T-helper 2 cell (primary cell): ENCODE data around the gene MMP23B.
"Not testable (repeated sequence)": the region's sequence is repeated elsewhere in the genome, so short reads cannot be mapped to it uniquely, and the experiment has no call there.

ENCODE experiments used
- DNase-seq, 5 experiments: peaks; one replicate each; pipeline versions ENCODE4 v3.0.0 to v3.0.0-alpha.2; 2012 to 2022

Gene MMP23B

DNA sequence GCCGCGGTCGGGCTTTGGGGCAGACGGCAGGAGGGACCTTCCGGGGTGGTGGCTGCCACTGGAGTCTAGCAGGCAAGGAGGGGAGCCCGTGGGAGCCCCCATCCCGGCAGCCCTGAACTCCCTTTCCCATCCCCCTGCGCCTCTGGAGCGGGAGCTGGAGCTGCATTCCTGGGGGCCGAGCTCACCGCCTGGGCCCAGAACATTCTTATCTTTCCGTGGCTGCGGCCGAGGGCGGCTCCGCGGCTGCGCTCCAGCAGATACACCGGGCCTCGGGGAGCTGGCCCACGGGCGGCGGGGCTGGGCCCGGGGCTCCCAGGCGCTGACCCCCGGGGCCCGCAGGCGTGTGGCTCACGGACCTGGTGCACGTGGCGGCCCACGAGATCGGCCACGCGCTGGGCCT is 1.4 kb downstream of the MMP23B start:
- not testable (repeated sequence) for DNase-seq

DNA sequence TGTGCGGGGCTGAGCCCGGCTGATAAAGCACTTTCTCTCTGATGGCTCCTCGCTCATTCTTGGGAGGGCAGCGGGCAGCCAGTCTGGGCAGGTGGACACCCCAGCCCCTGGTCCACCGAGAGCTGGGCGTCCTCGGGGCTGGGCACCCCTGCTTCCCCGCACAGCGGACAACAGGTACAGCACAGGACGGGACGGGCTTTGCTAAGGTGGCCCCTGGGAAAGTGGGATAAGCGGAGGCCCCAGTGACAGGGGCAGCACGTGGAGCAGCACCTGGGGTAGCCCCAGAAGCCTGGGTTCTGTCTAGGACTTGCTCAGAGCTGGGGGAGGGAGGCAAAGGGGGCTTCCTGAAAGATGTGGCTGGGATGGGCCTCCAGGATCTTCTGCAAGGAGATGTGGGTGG is 2.6 kb downstream of the MMP23B start:
- DNase-seq, result not testable (repeated sequence)

DNA sequence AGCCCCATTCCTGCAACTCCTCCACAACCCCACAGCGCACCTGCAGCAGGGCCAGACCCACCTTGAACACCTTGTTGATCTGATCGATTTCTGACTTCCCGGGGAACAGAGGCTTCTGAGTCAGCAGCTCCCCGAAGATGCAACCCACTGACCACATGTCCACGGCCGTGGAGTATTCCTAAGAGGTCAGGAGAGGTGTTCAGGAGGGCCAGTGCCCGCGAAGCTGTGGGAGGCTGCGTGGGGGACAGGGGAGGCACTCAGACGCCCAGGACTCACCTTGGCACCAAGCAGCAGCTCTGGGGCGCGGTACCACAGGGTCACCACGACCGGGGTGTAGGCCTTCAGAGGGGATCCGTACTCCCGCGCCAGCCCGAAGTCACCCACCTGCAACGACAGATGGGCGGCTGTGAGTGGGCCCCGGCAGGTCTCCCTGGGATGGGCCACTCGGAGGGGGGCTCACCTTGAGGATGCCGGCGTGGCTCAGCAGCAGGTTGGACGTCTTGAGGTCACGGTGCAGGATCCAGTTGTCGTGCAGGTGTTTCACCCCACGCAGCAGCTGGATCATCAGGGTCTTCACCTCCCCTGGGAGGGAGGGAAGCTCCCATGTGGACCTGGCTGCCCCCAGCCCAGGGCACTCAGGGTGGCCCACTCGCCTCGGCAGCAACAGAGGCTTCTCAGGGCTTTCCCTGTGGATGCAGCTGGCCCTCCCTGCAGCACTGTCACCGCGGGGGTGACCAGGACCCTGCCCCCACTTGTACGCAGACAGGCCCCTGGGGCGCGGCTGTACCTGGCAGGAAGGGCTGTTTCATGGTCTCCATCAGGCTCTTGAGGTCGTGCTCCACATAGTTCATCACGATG is 4.9 kb downstream of the MMP23B start:
- not testable (repeated sequence) for DNase-seq

DNA sequence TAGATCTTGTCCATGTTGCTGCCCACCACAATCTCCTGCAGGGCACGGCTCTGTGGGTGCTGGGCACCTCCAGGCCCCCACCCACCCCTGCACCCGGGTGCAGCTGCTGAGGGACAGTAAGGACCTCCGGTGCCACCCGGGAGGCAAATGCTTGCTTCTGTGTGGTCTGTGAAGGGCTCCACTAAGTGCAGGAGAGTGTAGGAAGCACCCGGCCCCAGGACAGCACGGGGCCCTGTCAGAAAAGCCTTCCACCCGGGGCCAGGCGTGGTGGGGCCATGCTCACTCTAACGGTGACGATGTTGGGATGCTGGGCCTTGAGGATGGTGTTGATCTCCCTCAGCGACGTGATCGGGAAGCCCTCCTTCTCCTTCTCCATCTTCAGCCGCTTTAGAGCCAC is 5.5 kb downstream of the MMP23B start:
- not testable (repeated sequence) for DNase-seq

DNA sequence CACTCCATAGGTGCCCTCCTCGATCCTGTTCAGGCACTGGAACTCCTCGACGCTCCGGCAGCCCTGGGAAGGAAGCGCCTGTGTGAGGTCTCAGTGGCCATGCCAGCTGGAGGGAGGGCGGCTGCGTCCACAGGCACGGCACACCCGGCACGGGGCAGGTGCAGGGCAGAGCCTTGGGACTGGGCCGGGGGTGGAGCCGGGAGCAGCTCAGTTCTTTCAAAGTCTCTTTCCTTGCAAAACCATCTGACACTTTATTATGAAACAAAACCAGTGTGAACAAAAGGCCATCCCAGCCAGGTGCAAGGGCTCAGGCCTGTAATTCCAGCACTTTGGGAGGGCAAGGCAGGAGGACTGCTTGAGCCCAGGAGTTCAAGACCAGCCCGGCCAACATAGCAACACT is 6.6 kb downstream of the MMP23B start:
- not testable (repeated sequence) for DNase-seq

DNA sequence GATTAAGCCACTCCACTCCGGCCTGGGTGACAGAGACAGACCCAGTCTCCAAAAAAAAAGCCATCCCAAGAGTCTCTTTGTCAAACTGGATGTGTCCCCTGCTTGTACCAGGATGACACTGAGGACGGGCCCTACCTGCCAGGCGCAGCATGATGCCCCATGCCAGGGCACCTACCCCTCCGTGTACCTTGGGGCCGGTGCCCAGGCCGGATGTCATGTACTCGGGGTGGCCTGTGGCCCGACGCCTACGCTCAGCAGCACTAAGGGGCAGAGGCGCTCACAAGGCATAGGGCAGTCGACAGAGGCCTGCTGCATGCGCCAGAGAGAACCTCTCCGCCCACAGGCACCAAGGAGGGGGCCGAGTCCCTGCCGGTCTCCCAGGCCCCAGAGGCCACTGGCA is 7.4 kb downstream of the MMP23B start:
- not testable (repeated sequence) for DNase-seq

DNA sequence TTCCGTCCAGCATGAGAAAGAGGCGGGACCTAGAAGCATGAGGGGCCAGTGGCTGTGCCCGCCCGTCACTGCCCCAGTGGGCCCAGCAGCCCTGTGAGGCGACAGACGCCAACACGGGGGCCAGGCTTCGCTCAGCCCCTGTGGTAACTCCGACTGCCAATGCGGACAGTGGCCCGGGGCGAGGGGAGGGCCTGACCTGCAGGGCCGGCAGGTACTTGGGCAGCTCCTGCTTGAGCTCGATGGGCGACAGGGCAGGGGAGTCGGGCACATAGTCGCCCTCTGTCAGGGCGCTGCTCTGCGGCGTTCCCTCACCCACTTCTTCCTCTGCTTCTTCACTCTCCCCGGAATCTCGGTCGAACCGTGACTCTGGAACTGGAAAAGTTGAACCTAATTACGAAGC is 8.1 kb downstream of the MMP23B start:
- not testable (repeated sequence) for DNase-seq

DNA sequence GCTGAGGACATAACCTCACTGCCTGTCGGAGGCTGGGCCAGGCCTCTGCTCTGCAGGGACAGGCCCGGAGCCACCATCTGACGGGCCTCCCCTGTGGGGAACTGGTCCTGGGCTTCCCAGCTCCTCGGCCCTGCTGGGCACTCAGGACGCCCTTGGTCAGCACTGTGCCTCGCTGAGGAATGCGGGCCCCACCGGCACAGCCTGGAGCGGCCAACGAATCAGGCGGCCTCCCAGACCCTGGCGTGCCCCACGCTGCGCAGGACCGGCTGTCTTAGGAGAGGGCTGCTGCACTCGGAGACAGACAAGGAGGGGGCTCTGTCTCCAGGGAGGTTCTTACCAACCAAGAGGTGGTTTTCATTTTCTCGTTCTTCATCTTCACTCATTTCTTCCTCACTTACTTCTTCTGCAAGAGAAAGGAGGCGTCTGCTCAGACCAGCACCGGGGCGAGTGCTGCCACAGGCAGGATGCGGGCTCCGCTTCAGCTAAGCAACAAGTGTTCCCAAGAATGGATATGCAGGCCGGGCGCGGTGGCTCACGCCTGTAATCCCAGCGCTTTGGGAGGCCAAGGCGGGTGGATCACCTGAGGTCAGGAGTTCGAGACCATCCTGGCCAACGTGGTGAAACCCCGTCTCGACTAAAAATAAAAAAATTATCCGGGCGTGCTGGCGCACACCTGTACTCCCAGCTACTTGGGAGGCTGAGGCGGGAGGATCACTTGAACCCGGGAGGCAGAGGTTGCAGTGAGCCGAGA is 8.9 kb downstream of the MMP23B start:
- not testable (repeated sequence) for DNase-seq

DNA sequence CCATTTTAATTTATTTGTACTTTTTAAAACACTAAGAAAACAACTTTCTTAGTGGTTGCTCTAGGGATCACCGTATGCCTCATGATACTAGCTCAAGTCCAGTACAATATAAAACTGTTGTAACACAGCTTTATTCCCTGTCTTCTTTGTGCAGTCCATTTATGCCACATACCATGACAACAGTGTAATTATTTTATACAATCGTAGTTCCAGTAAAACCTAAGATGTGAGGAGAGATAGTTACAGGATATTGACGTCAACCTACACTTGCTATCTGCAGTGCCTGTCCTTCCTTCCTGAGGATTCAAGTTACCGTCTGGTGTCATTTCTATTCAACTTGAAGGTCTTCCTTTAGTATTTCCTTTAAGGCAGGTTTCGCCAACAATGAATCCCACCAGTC is 14.4 kb downstream of the MMP23B start:
- DNase-seq, result not testable (repeated sequence)

DNA sequence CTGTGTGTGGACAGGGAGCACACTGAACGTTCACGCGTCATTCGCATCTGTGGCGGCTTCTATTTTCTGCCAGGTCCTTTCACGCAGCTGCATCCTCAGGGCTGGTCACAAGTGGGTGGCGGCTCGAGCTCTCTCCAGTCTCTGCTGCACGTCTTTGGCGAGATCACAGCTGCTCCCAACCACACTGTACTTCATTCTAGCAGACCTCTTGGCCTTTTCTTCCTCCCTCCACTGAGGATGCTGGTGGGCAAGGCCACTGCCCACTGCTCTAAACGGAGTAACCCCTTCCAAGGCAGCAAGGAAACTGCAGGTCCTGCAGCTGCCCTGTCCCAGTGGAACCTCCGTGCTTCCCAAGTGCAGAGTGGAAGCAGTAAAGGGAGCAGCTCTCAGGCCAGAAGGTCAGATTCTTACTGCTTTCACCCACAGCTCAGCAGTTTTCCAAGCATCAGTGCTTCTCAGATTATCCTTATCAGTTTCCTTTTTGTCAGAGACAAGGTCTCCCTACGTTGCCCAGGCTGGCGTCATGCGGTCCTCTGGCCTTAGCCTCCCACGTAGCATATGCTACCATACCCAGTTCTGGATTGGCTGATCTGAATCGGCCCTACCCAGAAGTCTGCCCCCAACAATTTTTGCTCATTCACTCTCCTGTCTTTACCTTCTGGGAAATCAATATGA is 15.7 kb downstream of the MMP23B start:
- DNase-seq, result not testable (repeated sequence)

DNA sequence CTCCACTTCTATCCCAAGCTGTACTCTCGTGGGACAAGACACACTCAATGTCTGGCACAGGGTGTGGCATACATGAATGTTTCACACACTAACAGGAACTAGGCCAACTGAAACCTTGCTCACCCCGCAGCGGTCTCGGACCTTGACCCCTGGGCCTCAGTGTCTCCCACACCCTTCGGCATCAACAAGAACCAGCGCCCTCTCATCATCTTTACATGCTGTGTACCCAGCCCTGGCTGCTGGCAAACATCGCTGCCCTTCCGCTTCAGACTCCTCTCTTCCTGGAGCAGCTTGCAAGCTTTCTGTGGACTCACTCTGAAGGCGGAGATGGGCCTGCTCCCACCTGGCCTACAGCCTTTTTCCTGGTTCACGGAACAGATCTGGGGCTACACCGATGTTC is 16.3 kb downstream of the MMP23B start:
- DNase-seq, result not testable (repeated sequence)

DNA sequence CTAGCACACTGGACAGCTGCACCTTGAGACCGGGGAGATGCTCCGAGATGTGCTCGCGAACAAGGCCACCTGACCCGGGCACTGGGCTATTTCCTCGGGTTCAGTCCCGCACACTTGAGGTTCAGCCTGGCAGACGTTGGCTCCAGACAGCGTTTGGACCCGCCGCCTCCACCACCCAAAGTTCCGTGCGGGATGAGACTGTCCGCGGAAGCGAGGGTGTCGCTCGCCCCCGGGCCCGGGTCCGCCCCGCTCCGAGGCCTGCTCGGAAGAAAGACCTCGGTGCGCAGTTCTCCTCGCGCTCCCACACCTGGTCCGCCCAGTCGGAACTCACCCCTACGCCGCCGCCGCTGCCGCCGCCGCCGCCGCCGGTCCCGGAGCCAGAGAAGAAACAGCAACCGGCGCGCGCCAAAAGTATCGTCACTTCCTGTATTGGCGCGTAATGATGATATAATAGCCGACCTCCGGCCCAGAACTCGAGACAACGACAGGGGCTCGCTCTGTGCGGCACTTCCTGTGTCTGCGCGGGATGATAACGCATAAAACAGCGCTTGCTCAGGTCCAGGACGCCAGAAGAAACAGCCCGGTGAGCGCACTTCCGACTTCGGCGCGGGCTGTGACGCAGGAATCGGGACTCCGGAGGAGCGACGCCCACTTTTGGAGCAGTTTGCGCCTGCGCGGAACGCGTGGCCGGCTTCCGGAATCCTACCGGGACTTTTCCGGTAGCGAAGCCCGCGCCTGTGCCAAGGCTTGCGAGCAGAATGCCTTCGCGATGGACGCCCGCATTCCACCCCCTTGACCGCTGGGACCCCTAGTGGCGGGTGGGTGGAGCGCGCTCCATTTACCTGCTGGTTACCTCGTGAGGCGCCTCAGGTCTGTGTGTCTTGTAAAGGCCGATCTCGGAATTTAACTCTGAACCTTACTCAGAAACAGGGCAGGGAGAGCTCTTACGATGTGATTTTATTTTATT is 26.9 kb downstream of the MMP23B start, which contains the start of gene CDK11B:
Gene CDK11B (minus strand): TSS at position 422 of the 967 bp plus-strand sequence. CDS start 1,519 bp downstream, outside the sequence.
- DNase-seq, result peak; percentile 88 to 99 (median 98)

DNA sequence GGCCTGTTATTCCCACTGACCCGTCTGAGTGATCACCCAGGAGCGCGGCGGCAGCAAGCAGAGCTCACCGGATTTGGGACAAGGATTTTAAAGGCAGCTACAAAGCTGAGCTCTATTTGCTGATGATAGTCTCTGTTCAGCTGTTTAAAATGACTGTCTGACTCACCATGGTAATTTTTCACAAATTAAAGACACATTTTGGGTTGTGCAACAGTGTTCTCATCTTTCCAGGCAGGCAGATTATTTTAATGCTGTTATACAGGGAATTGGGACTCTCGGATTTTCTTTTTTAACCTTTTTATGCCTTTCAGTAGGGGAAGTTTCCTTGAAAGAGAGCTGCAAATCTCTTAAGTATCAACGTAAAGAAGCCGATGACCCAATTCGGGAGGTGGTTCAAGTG is 30.4 kb downstream of the MMP23B start:
- DNase-seq, result not testable (repeated sequence)

DNA sequence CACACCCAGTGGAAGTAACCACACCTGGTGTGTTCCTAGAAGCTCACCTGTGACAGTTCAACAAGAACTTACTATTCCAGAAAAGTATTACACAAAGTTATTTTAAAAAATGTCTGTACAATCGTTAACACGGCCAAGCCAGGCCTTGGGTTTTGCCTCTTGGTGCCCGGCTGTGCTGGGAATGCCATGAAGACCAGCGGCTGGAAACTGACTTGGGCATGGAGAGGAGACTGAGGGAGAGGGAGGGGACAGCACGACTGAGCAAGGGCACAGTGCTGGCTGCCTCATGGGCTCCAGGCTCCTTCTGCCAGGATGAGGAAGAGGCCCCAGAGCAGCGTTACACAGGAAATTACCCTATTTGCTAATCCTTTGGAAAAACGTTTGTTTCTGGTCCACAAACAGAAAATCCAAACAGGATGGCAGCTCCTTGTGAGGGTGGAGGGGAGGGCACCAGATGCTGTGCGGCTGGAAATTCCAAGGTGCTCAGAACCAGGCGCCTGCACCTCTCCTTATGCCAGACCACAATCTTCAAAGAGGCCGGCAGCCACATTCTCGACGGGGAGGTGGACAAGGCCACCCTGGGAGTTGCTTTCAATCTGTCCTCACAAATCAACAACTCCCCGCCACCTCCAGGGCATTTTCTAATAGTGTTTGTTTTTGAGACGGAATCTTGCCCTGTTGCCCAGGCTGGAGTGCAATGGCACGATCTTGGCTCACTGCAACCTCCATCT is 31.0 kb downstream of the MMP23B start:
- DNase-seq, result not testable (repeated sequence)

DNA sequence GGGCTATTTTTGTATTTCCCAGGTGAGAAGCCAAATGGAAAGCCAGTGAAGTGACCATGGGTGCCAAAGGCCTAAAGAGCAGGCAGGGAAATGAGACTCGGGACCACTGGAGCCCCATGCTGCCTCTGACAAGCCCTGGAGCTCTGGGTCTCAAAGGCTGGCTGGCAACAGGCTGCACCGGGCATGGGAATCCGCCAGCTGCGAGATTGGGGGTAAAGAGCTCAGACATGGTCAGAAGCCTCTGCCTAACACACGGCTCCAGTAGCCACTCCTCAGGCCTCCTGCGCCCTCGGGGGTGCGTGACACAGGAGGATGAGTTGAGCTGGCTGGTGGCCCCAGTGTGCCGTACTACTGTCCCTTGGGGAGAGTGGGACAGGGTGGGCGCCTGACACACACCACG is 32.3 kb downstream of the MMP23B start:
- DNase-seq, result not testable (repeated sequence)

DNA sequence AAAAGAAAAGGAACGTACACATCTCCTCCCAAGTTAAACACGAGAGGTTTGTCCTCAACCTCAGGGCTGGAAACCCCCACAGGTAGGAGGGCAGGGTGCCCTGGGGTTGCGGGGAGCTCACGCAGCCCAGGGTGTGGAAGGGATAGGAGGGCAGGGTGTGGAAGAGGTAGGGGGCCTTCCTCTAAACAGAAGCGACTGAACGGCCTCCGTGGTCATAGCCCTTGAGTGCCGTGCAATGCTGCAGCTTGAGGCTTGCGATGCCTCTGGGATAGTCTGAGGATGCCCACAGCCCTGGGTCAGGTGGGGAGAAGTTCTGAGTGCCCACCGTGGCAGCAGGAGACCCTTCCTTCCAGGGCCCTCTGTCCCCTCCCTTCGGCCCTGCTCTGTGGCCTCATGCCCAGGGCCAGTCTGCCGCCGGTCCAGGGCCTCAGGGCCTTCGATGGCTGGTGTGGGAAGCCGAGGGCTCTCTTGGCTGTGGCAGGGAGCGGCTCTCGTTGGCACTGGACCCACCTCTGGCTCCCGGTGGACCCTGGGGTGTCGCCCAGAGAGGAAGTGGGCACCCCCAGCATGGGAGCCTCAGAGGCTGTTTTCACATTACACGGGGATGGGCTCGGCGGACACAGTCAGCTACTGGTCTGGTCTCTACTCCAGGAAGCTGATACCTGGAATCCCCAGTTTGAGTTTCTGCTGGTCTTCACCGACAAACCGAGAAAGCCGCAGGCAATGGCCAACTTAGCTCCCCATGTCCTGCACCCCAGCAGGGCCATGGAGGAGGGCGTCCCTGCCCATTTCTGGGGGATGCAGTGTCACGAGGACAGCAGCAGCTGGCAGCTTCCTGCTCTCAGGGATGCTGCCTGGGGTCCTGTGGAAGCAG is 33.2 kb downstream of the MMP23B start:
- DNase-seq, result no peak

DNA sequence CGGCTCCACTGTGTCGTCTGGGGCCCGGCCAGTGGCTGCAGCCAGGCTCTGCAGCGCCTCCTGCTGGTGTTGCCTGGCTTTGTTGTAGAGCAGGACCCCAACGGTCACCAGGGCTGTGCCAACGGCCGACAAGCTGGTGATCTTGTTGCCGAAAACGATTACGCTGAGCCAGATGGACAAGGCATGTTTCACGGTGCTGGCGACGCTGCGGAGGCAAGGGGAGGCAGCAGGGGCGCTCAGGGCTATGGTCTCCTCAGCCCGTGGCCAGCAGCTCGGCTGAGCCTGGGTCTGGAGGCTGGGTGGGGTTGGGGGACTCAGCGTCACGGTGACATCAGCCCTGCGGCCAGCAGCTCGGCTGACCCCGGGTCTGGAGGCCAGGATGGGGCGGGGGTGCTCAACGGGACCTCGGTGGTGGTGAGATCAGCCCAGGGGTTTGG is 33.9 kb downstream of the MMP23B start:
- DNase-seq, result peak in 3 of 5 experiments; percentile 8 to 28 (median 26)

DNA sequence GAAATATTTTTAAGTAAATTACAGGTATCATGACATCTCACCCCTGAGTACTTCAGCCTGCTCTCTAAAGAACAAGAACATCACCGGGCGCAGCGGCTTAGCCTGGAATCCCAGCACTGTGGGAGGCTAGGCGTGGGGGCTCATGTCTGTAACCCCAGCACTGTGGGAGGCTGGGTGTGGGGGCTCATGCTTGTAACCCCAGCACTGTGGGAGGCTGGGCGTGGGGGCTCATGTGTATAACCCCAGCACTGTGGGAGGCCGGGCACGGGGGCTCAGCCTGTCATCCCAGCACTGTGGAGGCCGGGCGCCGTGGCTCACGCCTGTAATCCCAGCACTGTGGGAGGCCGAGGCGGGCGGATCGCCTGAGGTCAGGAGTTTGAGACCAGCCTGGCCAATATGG is 34.6 kb downstream of the MMP23B start:
- no peak for DNase-seq

DNA sequence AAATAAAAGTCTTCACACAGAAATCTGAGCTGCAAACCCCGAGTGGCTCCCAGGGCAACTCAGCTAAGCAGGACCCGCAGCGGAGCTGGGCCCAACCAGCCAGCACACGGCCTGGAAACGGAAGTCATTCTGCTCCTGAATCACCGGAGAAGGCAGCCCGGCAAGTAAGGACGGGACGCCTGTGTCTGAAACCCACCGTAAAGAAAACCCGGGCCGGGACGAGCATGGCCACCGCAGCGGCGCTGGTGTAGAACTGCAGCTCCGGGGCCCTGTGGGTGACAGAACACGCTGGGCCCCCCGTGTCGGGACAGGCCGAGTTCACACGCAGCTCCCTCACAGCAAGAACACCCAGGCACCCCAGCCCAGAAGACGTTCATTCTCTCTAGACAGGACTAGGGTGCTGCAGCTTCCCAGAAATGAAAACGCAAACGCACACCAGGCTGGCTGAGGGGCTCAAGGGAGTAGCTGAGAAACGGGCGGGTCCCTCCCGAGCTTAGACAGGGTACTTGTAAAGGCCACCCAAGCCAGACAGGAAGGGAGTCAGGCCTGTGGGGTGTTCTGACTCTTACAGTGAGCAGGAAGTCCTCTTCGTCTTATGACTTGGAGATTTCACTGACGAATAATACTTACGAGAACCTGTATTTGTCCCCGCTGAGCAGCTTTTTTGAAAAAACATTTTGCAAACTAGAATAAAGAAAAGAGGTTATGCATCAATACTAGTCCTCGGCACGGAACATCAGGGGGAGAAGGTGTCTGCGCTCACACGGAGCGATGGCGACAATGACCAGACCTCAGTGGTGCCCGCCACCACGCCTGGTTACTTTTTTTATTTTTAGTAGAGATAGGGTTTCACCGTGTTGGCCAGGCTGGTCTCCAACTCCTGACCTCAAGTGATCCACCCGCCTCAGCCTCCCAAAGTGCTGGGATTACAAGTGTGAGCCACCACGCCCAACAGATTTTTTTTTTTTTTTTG is 37.8 kb downstream of the MMP23B start:
- DNase-seq, result no peak
